ENCODE results near the gene NXPH4. TPM values are rescaled to one million over a fixed set of nuclear protein-coding genes. Genes with fewer than 3 reads are reported as not detected.

NXPH4 gene
- total RNA-seq, 1 donor from 2014 or later = 15.1 TPM

- Mint-ChIP-seq H3K4me1 (ENCODE audit: unreplicated experiment) (peaks cover 51% of the 10 kb centered on the region), H3K4me3 (peak overlapping the region; percentile 91), H3K27me3 (peaks cover 64% of the 10 kb centered on the region), H3K9me3 (no peaks in the 10 kb centered on the region), H3K27ac (peak overlapping the region; percentile 82), H3K36me3 (peaks cover 9% of the 10 kb centered on the region)
- no peak for DNase-seq (ENCODE audit: extremely low spot score, unreplicated experiment)
- TF ChIP-seq CTCF (conservative IDR thresholded peaks at IDR 0.05) = no peak
Measured at GRCh38 chr12:57237932-57238853, 21.6 kb downstream of the NXPH4 start.

- DNase-seq (ENCODE audit: extremely low spot score, unreplicated experiment) = peak; percentile 94
- Mint-ChIP-seq H3K4me1 (ENCODE audit: unreplicated experiment) (peaks cover 56% of the 10 kb centered on the region), H3K4me3 (peak overlapping the region; percentile 88), H3K36me3 (peaks cover 6% of the 10 kb centered on the region), H3K27ac (peak overlapping the region; percentile 81), H3K27me3 (peaks cover 70% of the 10 kb centered on the region), H3K9me3 (no peaks in the 10 kb centered on the region)
- peak; percentile 100 for TF ChIP-seq CTCF (conservative IDR thresholded peaks at IDR 0.05)
Measured at GRCh38 chr12:57238854-57239554, 22.4 kb downstream of the NXPH4 start.

- Mint-ChIP-seq H3K4me1 (ENCODE audit: unreplicated experiment) (peaks cover 51% of the 10 kb centered on the region), H3K27me3 (peaks cover 77% of the 10 kb centered on the region), H3K27ac (peak overlapping the region; percentile 79)
Measured at GRCh38 chr12:57239587-57240065, 23.0 kb downstream of the NXPH4 start.

GRCh38 chr12:57240066-57240921 lies 23.7 kb downstream of the NXPH4 start:
- peak overlapping the region; percentile 93 for H3K27ac Mint-ChIP-seq

More at GRCh38 chr12:57239587-57240065, 23.0 kb downstream of the NXPH4 start:
- Mint-ChIP-seq H3K36me3 (peaks cover under 1% of the 10 kb centered on the region), H3K4me3 (peak overlapping the region; percentile 88), H3K9me3 (no peaks in the 10 kb centered on the region)
- no peak for DNase-seq (ENCODE audit: extremely low spot score, unreplicated experiment)
- TF ChIP-seq CTCF (conservative IDR thresholded peaks at IDR 0.05) = no peak

More at GRCh38 chr12:57240066-57240921, 23.7 kb downstream of the NXPH4 start:
- no peaks in the 10 kb centered on the region for H3K9me3 Mint-ChIP-seq
- TF ChIP-seq CTCF (conservative IDR thresholded peaks at IDR 0.05) = no peak
- H3K4me1 Mint-ChIP-seq (ENCODE audit: unreplicated experiment) = peaks cover 52% of the 10 kb centered on the region
- DNase-seq (ENCODE audit: extremely low spot score, unreplicated experiment) = no peak
- peak overlapping the region; percentile 88 for H3K4me3 Mint-ChIP-seq
- no peaks in the 10 kb centered on the region for H3K36me3 Mint-ChIP-seq
- H3K27me3 Mint-ChIP-seq = peaks cover 76% of the 10 kb centered on the region

All from type B pancreatic cell (in vitro differentiated cells).